CMK (cell line): ENCODE measurements around the gene ABHD3.
A peak's percentile ranks its signal among the peaks of the same experiment; 100 is the strongest.
"Not testable (repeated sequence)": the region's sequence is repeated elsewhere in the genome, so short reads cannot be mapped to it uniquely, and the experiment has no call there.

ENCODE experiments used
- DNase-seq: peaks from one replicate; pipeline ENCODE4 v3.0.0-alpha.2; 2010; ENCODE audit warnings: low read depth

ABHD3 gene

GRCh38 chr18:21703241-21703820 is 1.2 kb downstream of the ABHD3 start:
- DNase-seq = no peak

- DNase-seq = no peak
Observed at GRCh38 chr18:21702602-21703001, 2.0 kb downstream of the ABHD3 start.

GRCh38 chr18:21701621-21702020 is 3.0 kb downstream of the ABHD3 start:
- no peak for DNase-seq

- DNase-seq = no peak
Observed at GRCh38 chr18:21700528-21701075, 4.0 kb downstream of the ABHD3 start.

GRCh38 chr18:21693322-21693721 is 11.3 kb downstream of the ABHD3 start:
- no peak for DNase-seq

GRCh38 chr18:21689736-21690135 is 14.8 kb downstream of the ABHD3 start:
- DNase-seq = no peak

GRCh38 chr18:21686282-21687105 is 18.1 kb downstream of the ABHD3 start:
- peak; percentile 21 for DNase-seq

GRCh38 chr18:21685556-21685981 is 19.0 kb downstream of the ABHD3 start:
- DNase-seq = not testable (repeated sequence)

- DNase-seq = no peak
Observed at GRCh38 chr18:21684731-21685130, 19.8 kb downstream of the ABHD3 start.

- DNase-seq = no peak
Observed at GRCh38 chr18:21682371-21683051, 22.1 kb downstream of the ABHD3 start.

- DNase-seq = no peak
Observed at GRCh38 chr18:21680161-21680560, 24.4 kb downstream of the ABHD3 start.

GRCh38 chr18:21678859-21679258 is 25.7 kb downstream of the ABHD3 start:
- no peak for DNase-seq

- not testable (repeated sequence) for DNase-seq
Observed at GRCh38 chr18:21675354-21675753, 29.2 kb downstream of the ABHD3 start.

- DNase-seq = no peak
Observed at GRCh38 chr18:21672521-21673267, 31.9 kb downstream of the ABHD3 start.

GRCh38 chr18:21669736-21670285 is 34.8 kb downstream of the ABHD3 start:
- DNase-seq = no peak

GRCh38 chr18:21664069-21664468 is 40.5 kb downstream of the ABHD3 start:
- DNase-seq = no peak

GRCh38 chr18:21663578-21663977 is 41.0 kb downstream of the ABHD3 start:
- DNase-seq = no peak

GRCh38 chr18:21662581-21662980 is 42.0 kb downstream of the ABHD3 start:
- no peak for DNase-seq

GRCh38 chr18:21660078-21660477 is 44.5 kb downstream of the ABHD3 start:
- DNase-seq = no peak

- DNase-seq = no peak
Observed at GRCh38 chr18:21656402-21656801, 48.2 kb downstream of the ABHD3 start.

- no peak for DNase-seq
Observed at GRCh38 chr18:21653361-21653760, 51.2 kb downstream of the ABHD3 start.

- DNase-seq = no peak
Observed at GRCh38 chr18:21652073-21652472, 52.5 kb downstream of the ABHD3 start.
